ENCODE data around the gene PIK3R1.

PIK3R1 gene

DNA sequence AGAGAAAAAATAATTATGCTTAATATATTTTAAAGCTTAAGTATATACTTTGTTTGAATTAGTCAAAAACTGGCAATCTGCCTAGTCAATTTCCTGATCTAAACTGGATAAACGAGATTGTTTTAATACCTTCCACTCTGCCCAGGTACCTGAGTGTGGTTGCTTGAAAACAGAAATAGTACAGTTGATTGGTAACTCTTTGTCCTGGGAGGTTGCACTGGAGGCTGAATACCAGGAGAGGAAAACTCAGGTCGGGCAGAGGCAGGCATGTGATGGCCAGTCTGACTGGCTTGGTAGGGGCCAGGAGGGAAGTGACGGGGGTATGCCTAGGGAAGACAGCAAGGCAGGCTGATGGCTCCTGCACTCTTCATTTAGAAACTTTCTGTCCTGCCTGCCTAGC, 80.2 kb downstream of the PIK3R1 start:
- 100% methylated on average over 1 to 2 of the region's 3 CpGs for WGBS, 2 experiments (ENCODE audit: insufficient coverage in 2 of 2)
- Histone ChIP-seq H3K9me3 (ENCODE audit: control insufficient read depth, low read length) (no peaks in the 10 kb centered on the region), H3K4me3 (ENCODE audit: extremely low read depth, insufficient read depth, low read length, poor library complexity, severe bottlenecking) (no peak overlapping the region), H3K27ac (ENCODE audit: low read depth, low read length, severe bottlenecking) (no peak overlapping the region), H3K4me1 (ENCODE audit: control insufficient read depth, insufficient read depth, low read length, poor library complexity, severe bottlenecking) (no peaks in the 10 kb centered on the region), H3K36me3 (ENCODE audit: control insufficient read depth, insufficient read depth, low read length) (peaks cover 58% of the 10 kb centered on the region)

GRCh38 chr5:68296895-68297294, 81.3 kb downstream of the PIK3R1 start:
- peaks cover 62% of the 10 kb centered on the region for H3K36me3 ChIP-seq (ENCODE audit: control insufficient read depth, insufficient read depth, low read length)
- H3K9me3 ChIP-seq (ENCODE audit: control insufficient read depth, low read length): no peaks in the 10 kb centered on the region
- no peaks in the 10 kb centered on the region for H3K4me1 ChIP-seq (ENCODE audit: control insufficient read depth, insufficient read depth, low read length, poor library complexity, severe bottlenecking)
- no peak overlapping the region for H3K4me3 ChIP-seq (ENCODE audit: extremely low read depth, insufficient read depth, low read length, poor library complexity, severe bottlenecking)
- WGBS, 2 experiments (ENCODE audit: insufficient coverage in 2 of 2): no CpG with 5 or more reads among the region's 1 CpG
- H3K27ac ChIP-seq (ENCODE audit: low read depth, low read length, severe bottlenecking): no peak overlapping the region

DNA sequence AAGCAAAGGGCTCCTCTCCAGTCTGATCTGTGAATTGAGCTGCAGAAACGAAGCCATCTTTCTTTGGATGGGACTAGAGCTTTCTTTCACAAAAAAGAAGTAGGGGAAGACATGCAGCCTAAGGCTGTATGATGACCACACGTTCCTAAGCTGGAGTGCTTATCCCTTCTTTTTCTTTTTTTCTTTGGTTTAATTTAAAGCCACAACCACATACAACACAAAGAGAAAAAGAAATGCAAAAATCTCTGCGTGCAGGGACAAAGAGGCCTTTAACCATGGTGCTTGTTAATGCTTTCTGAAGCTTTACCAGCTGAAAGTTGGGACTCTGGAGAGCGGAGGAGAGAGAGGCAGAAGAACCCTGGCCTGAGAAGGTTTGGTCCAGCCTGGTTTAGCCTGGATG, 82.1 kb downstream of the PIK3R1 start:
- Histone ChIP-seq H3K4me1 (ENCODE audit: control insufficient read depth, insufficient read depth, low read length, poor library complexity, severe bottlenecking) (no peaks in the 10 kb centered on the region), H3K27ac (ENCODE audit: low read depth, low read length, severe bottlenecking) (no peak overlapping the region), H3K36me3 (ENCODE audit: control insufficient read depth, insufficient read depth, low read length) (peaks cover 58% of the 10 kb centered on the region), H3K9me3 (ENCODE audit: control insufficient read depth, low read length) (no peaks in the 10 kb centered on the region), H3K4me3 (ENCODE audit: extremely low read depth, insufficient read depth, low read length, poor library complexity, severe bottlenecking) (no peak overlapping the region)
- 81 to 86% methylated on average over 2 to 3 of the region's 4 CpGs for WGBS, 2 experiments (ENCODE audit: insufficient coverage in 2 of 2)

GRCh38 chr5:68298479-68298878, 82.9 kb downstream of the PIK3R1 start:
- Histone ChIP-seq H3K4me1 (ENCODE audit: control insufficient read depth, insufficient read depth, low read length, poor library complexity, severe bottlenecking) (no peaks in the 10 kb centered on the region), H3K9me3 (ENCODE audit: control insufficient read depth, low read length) (no peaks in the 10 kb centered on the region), H3K4me3 (ENCODE audit: extremely low read depth, insufficient read depth, low read length, poor library complexity, severe bottlenecking) (no peak overlapping the region), H3K27ac (ENCODE audit: low read depth, low read length, severe bottlenecking) (no peak overlapping the region), H3K36me3 (ENCODE audit: control insufficient read depth, insufficient read depth, low read length) (peaks cover 58% of the 10 kb centered on the region)
- 93 to 100% methylated on average over 1 of the region's 2 CpGs for WGBS, 2 experiments (ENCODE audit: insufficient coverage in 2 of 2)

- Histone ChIP-seq H3K27ac (ENCODE audit: low read depth, low read length, severe bottlenecking) (no peak overlapping the region), H3K4me3 (ENCODE audit: extremely low read depth, insufficient read depth, low read length, poor library complexity, severe bottlenecking) (no peak overlapping the region), H3K4me1 (ENCODE audit: control insufficient read depth, insufficient read depth, low read length, poor library complexity, severe bottlenecking) (no peaks in the 10 kb centered on the region), H3K9me3 (ENCODE audit: control insufficient read depth, low read length) (no peaks in the 10 kb centered on the region), H3K36me3 (ENCODE audit: control insufficient read depth, insufficient read depth, low read length) (peaks cover 55% of the 10 kb centered on the region)
- 100% methylated on average over 1 to 2 of the region's 4 CpGs for WGBS, 2 experiments (ENCODE audit: insufficient coverage in 2 of 2)
These were observed 83.5 kb downstream of the PIK3R1 start for GRCh38 chr5:68299105-68299504.

DNA sequence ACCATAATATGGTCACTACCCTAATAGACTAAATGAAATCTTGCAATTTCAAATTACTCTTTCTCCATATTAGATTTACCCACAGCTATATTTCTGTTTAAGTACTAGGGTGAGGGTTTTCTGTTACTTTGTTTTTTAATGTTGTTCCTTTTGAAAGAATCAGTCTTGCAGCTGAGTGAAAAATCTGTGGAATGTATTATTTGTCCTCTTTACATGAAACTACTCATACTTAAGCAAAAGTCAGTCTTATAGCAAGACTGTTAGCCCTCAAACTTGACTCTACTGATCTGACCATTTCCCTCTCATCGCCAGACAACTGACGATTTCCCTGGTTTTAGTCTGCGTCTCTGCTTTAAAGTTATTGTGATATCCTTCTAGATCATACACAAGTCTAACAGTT, 84.0 kb downstream of the PIK3R1 start:
- Histone ChIP-seq H3K4me1 (ENCODE audit: control insufficient read depth, insufficient read depth, low read length, poor library complexity, severe bottlenecking) (no peaks in the 10 kb centered on the region), H3K36me3 (ENCODE audit: control insufficient read depth, insufficient read depth, low read length) (peaks cover 50% of the 10 kb centered on the region), H3K27ac (ENCODE audit: low read depth, low read length, severe bottlenecking) (no peak overlapping the region), H3K9me3 (ENCODE audit: control insufficient read depth, low read length) (no peaks in the 10 kb centered on the region), H3K4me3 (ENCODE audit: extremely low read depth, insufficient read depth, low read length, poor library complexity, severe bottlenecking) (no peak overlapping the region)
- WGBS, 2 experiments (ENCODE audit: insufficient coverage in 2 of 2): 100% methylated on average over 1 of the region's 3 CpGs; no CpG with 5 or more reads in 1 of the 2 experiments

DNA sequence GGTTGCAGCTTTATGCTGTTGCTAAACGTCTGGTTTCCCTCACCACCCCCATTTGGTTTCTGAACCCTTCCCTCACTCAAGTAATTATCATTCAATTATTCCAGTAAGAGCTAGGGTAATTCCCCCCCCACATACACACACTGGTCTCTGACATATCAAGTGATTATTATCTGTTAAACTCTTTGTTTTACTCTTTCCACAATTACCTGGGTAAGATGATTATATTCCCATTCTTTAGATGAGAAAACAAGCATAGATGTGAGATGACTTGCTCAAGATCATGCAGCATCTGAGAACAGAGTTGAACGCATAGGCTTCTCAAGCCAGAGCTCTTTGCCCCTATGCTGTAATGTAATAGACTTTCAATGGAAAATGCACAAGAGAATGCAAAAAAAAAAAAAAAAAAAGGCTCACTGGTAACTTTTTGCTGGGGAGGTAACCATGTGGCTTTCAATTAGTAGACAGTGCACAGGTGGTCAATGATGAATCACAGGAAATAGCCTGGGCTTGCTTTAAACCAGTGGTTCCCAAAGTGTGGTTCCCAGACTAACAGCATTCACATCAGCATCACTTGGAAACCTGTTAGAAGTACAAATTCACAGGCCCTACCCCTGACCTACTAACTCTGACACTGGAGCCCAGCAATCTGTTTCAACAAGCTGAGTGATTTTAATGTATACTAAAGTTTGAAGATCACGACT, 87.6 kb downstream of the PIK3R1 start:
- whole genome bisulfite sequencing, 2 experiments (ENCODE audit: insufficient coverage in 2 of 2): 54 to 92% methylated on average over 1 to 2 of the region's 3 CpGs
- Histone ChIP-seq H3K9me3 (ENCODE audit: control insufficient read depth, low read length) (no peaks in the 10 kb centered on the region), H3K36me3 (ENCODE audit: control insufficient read depth, insufficient read depth, low read length) (peaks cover 22% of the 10 kb centered on the region), H3K27ac (ENCODE audit: low read depth, low read length, severe bottlenecking) (peak overlapping the region; percentile 41), H3K4me3 (ENCODE audit: extremely low read depth, insufficient read depth, low read length, poor library complexity, severe bottlenecking) (no peak overlapping the region), H3K4me1 (ENCODE audit: control insufficient read depth, insufficient read depth, low read length, poor library complexity, severe bottlenecking) (no peaks in the 10 kb centered on the region)

- no peaks in the 10 kb centered on the region for H3K9me3 ChIP-seq (ENCODE audit: control insufficient read depth, low read length)
- H3K36me3 ChIP-seq (ENCODE audit: control insufficient read depth, insufficient read depth, low read length): peaks cover 17% of the 10 kb centered on the region
- H3K4me3 ChIP-seq (ENCODE audit: extremely low read depth, insufficient read depth, low read length, poor library complexity, severe bottlenecking): no peak overlapping the region
- H3K27ac ChIP-seq (ENCODE audit: low read depth, low read length, severe bottlenecking): peak overlapping the region; percentile 41
- WGBS, 2 experiments (ENCODE audit: insufficient coverage in 2 of 2): 80 to 100% methylated on average over 1 to 2 of the region's 4 CpGs
- H3K4me1 ChIP-seq (ENCODE audit: control insufficient read depth, insufficient read depth, low read length, poor library complexity, severe bottlenecking): no peaks in the 10 kb centered on the region
These were observed 88.3 kb downstream of the PIK3R1 start for GRCh38 chr5:68303754-68304420.

GRCh38 chr5:68304421-68305052, 89.0 kb downstream of the PIK3R1 start:
- H3K4me3 ChIP-seq (ENCODE audit: extremely low read depth, insufficient read depth, low read length, poor library complexity, severe bottlenecking): no peak overlapping the region
- WGBS, 2 experiments (ENCODE audit: insufficient coverage in 2 of 2): 80% methylated on average over 1 of the region's 3 CpGs; no CpG with 5 or more reads in 1 of the 2 experiments
- peak overlapping the region; percentile 26 for H3K27ac ChIP-seq (ENCODE audit: low read depth, low read length, severe bottlenecking)
- H3K9me3 ChIP-seq (ENCODE audit: control insufficient read depth, low read length): no peaks in the 10 kb centered on the region
- peaks cover 13% of the 10 kb centered on the region for H3K36me3 ChIP-seq (ENCODE audit: control insufficient read depth, insufficient read depth, low read length)
- H3K4me1 ChIP-seq (ENCODE audit: control insufficient read depth, insufficient read depth, low read length, poor library complexity, severe bottlenecking): no peaks in the 10 kb centered on the region

DNA sequence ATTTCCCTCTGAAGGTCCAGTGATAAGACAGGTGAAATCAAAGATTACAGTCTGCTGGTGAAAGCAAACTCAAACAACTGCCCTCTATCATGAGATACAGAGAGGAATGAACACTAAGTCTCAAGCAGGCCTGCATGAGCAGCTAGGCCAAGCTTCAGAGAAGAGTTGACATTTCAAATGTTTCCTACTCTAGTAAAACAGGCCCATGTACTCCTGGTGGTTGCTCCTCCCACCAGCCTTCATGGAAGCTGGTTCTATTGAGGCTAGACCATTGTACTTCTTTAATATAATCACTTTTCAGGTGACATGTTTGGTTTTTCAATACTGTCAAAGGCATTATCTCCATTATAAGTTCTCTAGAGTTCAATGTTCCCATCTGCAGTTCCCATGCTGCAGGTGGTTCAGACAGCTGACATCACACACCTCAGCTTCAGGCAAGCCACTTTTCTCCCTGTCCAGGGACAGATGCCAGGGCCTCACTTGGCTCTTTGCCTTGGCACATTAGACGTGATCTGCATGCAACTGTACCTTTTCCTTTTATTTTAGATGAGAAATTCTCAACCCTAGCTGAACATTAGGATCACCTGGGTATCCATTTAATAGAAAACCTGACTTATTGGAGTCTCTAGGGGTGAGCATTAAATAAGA, 89.8 kb downstream of the PIK3R1 start:
- Histone ChIP-seq H3K4me1 (ENCODE audit: control insufficient read depth, insufficient read depth, low read length, poor library complexity, severe bottlenecking) (no peaks in the 10 kb centered on the region), H3K27ac (ENCODE audit: low read depth, low read length, severe bottlenecking) (no peak overlapping the region), H3K36me3 (ENCODE audit: control insufficient read depth, insufficient read depth, low read length) (peaks cover 9% of the 10 kb centered on the region), H3K4me3 (ENCODE audit: extremely low read depth, insufficient read depth, low read length, poor library complexity, severe bottlenecking) (no peak overlapping the region), H3K9me3 (ENCODE audit: control insufficient read depth, low read length) (no peaks in the 10 kb centered on the region)
- 80 to 100% methylated on average over 1 of the region's 1 CpG for WGBS, 2 experiments (ENCODE audit: insufficient coverage in 2 of 2)

Measured in mesodermal cell (in vitro differentiated cells).